Measurements from ENCODE around the gene IL17RC. TPM values are rescaled to one million over a fixed set of nuclear protein-coding genes. Genes with fewer than 3 reads are reported as not detected.

Gene IL17RC
- total RNA-seq, 2 experiments from 2014 or later = 0.40 to 0.46 TPM

- peaks cover 11% of the 10 kb centered on the region for H3K4me1 Mint-ChIP-seq (ENCODE audit: low read depth)
- POLR2A ChIA-PET = no interaction called here
- H3K27ac Mint-ChIP-seq = no peak overlapping the region
- H3K27me3 Mint-ChIP-seq = no peaks in the 10 kb centered on the region
- no peak overlapping the region for H3K4me3 Mint-ChIP-seq
- intact Hi-C loops (cut with micrococcal nuclease) = loop anchor here (5.0 kb wide), 1 partner anchor 111 kb away; no protein-coding TSS in a partner anchor
- no peaks in the 10 kb centered on the region for H3K36me3 Mint-ChIP-seq
- DNase-seq = no peak
- no peaks in the 10 kb centered on the region for H3K9me3 Mint-ChIP-seq
- CTCF ChIA-PET = no interaction called here
Measured at GRCh38 chr3:9918261-9919038, 1.6 kb downstream of the IL17RC start.

- no peak overlapping the region for H3K4me3 Mint-ChIP-seq
- H3K27me3 Mint-ChIP-seq = no peaks in the 10 kb centered on the region
- no peak for DNase-seq
- no peaks in the 10 kb centered on the region for H3K9me3 Mint-ChIP-seq
- no peak overlapping the region for H3K27ac Mint-ChIP-seq
- peaks cover 9% of the 10 kb centered on the region for H3K4me1 Mint-ChIP-seq (ENCODE audit: low read depth)
- no peaks in the 10 kb centered on the region for H3K36me3 Mint-ChIP-seq
- ChIA-PET CTCF (no interaction called here), POLR2A (no interaction called here)
- intact Hi-C loops (cut with micrococcal nuclease) = no loop called here
Measured at GRCh38 chr3:9928158-9928557, 11.3 kb downstream of the IL17RC start.

GRCh38 chr3:9930804-9931418, 14.0 kb downstream of the IL17RC start:
- Mint-ChIP-seq H3K4me1 (ENCODE audit: low read depth) (peaks cover 26% of the 10 kb centered on the region), H3K9me3 (no peaks in the 10 kb centered on the region), H3K36me3 (no peaks in the 10 kb centered on the region), H3K27me3 (no peaks in the 10 kb centered on the region), H3K27ac (no peak overlapping the region), H3K4me3 (no peak overlapping the region)
- CTCF ChIA-PET = interaction anchor here (0.7 to 6.3 kb wide), 15 partner anchors 10 to 430 kb away, joined by 3 to 73 read pairs (median 6); partner anchors contain the start of genes ARPC4, IL17RC, IL17RE and PRRT3
- POLR2A ChIA-PET = interaction anchor here (1.2 to 4.9 kb wide), 3 partner anchors 15 to 40 kb away, joined by 4 to 33 read pairs (median 24); partner anchors contain the start of gene JAGN1
- intact Hi-C loops (cut with micrococcal nuclease) = loop anchor here (5.0 kb wide), 4 partner anchors 199 to 534 kb away; partner anchors contain the start of genes BRPF1, SETD5 and TATDN2
- peak; percentile 33 for DNase-seq

- POLR2A ChIA-PET = interaction anchor here (0.5 to 4.9 kb wide), 19 partner anchors 10 to 389 kb away, joined by 3 to 33 read pairs (median 5); partner anchors contain the start of genes ARPC4, FANCD2, IL17RE and JAGN1
- no peaks in the 10 kb centered on the region for H3K27me3 Mint-ChIP-seq
- intact Hi-C loops (cut with micrococcal nuclease) = loop anchor here (1.0 to 5.0 kb wide), 7 partner anchors 16 to 535 kb away; partner anchors contain the start of genes BRPF1, IL17RC, JAGN1 and SETD5
Measured at GRCh38 chr3:9932535-9932842, 15.6 kb downstream of the IL17RC start.

GRCh38 chr3:9932843-9933560, 16.1 kb downstream of the IL17RC start:
- intact Hi-C loops (cut with micrococcal nuclease) = loop anchor here (1.0 to 5.0 kb wide), 13 partner anchors 16 to 536 kb away; partner anchors contain the start of genes BRK1, BRPF1, FANCD2 and IL17RC
- ChIA-PET CTCF (interaction anchor here (0.6 to 6.3 kb wide), 47 partner anchors 10 to 389 kb away, joined by 3 to 73 read pairs (median 4); partner anchors contain the start of genes ARPC4, CIDEC, EMC3 and FANCD2), POLR2A (interaction anchor here (0.7 to 4.9 kb wide), 21 partner anchors 9 to 389 kb away, joined by 3 to 33 read pairs (median 4); partner anchors contain the start of genes ARPC4, BRPF1, FANCD2 and IL17RE)
- Mint-ChIP-seq H3K9me3 (no peaks in the 10 kb centered on the region), H3K36me3 (peaks cover 4% of the 10 kb centered on the region), H3K4me3 (peak overlapping the region; percentile 86), H3K27me3 (no peaks in the 10 kb centered on the region), H3K4me1 (ENCODE audit: low read depth) (peaks cover 28% of the 10 kb centered on the region), H3K27ac (peak overlapping the region; percentile 89)
- peak; percentile 94 for DNase-seq

More at GRCh38 chr3:9932535-9932842, 15.6 kb downstream of the IL17RC start:
- Mint-ChIP-seq H3K4me3 (peak overlapping the region; percentile 86), H3K9me3 (no peaks in the 10 kb centered on the region), H3K27ac (peak overlapping the region; percentile 89), H3K36me3 (peaks cover 4% of the 10 kb centered on the region), H3K4me1 (ENCODE audit: low read depth) (peaks cover 28% of the 10 kb centered on the region)
- DNase-seq = no peak
- CTCF ChIA-PET = interaction anchor here (0.6 to 6.3 kb wide), 39 partner anchors 9 to 388 kb away, joined by 3 to 73 read pairs (median 5); partner anchors contain the start of genes ARPC4, CIDEC, EMC3 and FANCD2

- peak; percentile 97 for DNase-seq
- H3K9me3 Mint-ChIP-seq = no peaks in the 10 kb centered on the region
- H3K36me3 Mint-ChIP-seq = peaks cover 4% of the 10 kb centered on the region
- no peaks in the 10 kb centered on the region for H3K27me3 Mint-ChIP-seq
- CTCF ChIA-PET = interaction anchor here (0.6 to 6.3 kb wide), 31 partner anchors 9 to 388 kb away, joined by 3 to 73 read pairs (median 5); partner anchors contain the start of genes ARPC4, CIDEC, EMC3 and FANCD2
- H3K4me3 Mint-ChIP-seq = peak within 1 kb of the TSS; percentile 86
- intact Hi-C loops (cut with micrococcal nuclease) = loop anchor here (1.0 to 5.0 kb wide), 12 partner anchors 17 to 536 kb away; partner anchors contain the start of genes BRK1, BRPF1, FANCD2 and IL17RC
- peaks cover 28% of the 10 kb centered on the region for H3K4me1 Mint-ChIP-seq (ENCODE audit: low read depth)
- POLR2A ChIA-PET = interaction anchor here (0.7 to 4.9 kb wide), 13 partner anchors 9 to 388 kb away, joined by 3 to 33 read pairs (median 5); partner anchors contain the start of genes BRPF1, JAGN1, RPUSD3 and SEC13
- H3K27ac Mint-ChIP-seq = peak within 1 kb of the TSS; percentile 89
Measured at GRCh38 chr3:9933561-9934234, 16.8 kb downstream of the IL17RC start, which contains the start of gene CRELD1. CRELD1 (plus strand) TSS chr3:9933834; CDS start chr3:9934439, 605 bp downstream.

GRCh38 chr3:9934235-9934621, 17.3 kb downstream of the IL17RC start:
- Mint-ChIP-seq H3K36me3 (peaks cover 4% of the 10 kb centered on the region), H3K27ac (peak overlapping the region; percentile 89), H3K27me3 (no peaks in the 10 kb centered on the region), H3K9me3 (no peaks in the 10 kb centered on the region), H3K4me1 (ENCODE audit: low read depth) (peaks cover 28% of the 10 kb centered on the region), H3K4me3 (peak overlapping the region; percentile 86)
- CTCF ChIA-PET = interaction anchor here (1.0 to 6.3 kb wide), 11 partner anchors 9 to 207 kb away, joined by 3 to 73 read pairs (median 15); partner anchors contain the start of genes ARPC4, IL17RC, JAGN1 and PRRT3
- intact Hi-C loops (cut with micrococcal nuclease) = loop anchor here (5.0 kb wide), 4 partner anchors 202 to 537 kb away; partner anchors contain the start of genes BRPF1, SETD5 and TATDN2
- POLR2A ChIA-PET = interaction anchor here (0.7 to 4.9 kb wide), 6 partner anchors 8 to 90 kb away, joined by 3 to 33 read pairs (median 10); partner anchors contain the start of genes JAGN1 and RPUSD3
- DNase-seq = no peak

- H3K9me3 Mint-ChIP-seq = no peaks in the 10 kb centered on the region
- ChIA-PET CTCF (interaction anchor here (0.8 to 6.3 kb wide), 6 partner anchors 8 to 142 kb away, joined by 3 to 73 read pairs (median 4); partner anchors contain the start of gene ARPC4), POLR2A (interaction anchor here (0.8 to 4.9 kb wide), 3 partner anchors 11 to 45 kb away, joined by 3 to 33 read pairs (median 5); partner anchors contain the start of gene JAGN1)
- peaks cover 28% of the 10 kb centered on the region for H3K4me1 Mint-ChIP-seq (ENCODE audit: low read depth)
- no peaks in the 10 kb centered on the region for H3K27me3 Mint-ChIP-seq
- H3K4me3 Mint-ChIP-seq = peak overlapping the region; percentile 86
- H3K36me3 Mint-ChIP-seq = peaks cover 4% of the 10 kb centered on the region
- intact Hi-C loops (cut with micrococcal nuclease) = loop anchor here (5.0 kb wide), 4 partner anchors 203 to 538 kb away; partner anchors contain the start of genes BRPF1, SETD5 and TATDN2
- H3K27ac Mint-ChIP-seq = no peak overlapping the region
- DNase-seq = no peak
Measured at GRCh38 chr3:9934993-9935392, 18.1 kb downstream of the IL17RC start.

GRCh38 chr3:9935966-9936510, 19.1 kb downstream of the IL17RC start:
- peaks cover 28% of the 10 kb centered on the region for H3K4me1 Mint-ChIP-seq (ENCODE audit: low read depth)
- intact Hi-C loops (cut with micrococcal nuclease) = no loop called here
- ChIA-PET CTCF (interaction anchor here (6.3 kb wide), 1 partner anchor 11 kb away, joined by 73 read pairs; no protein-coding TSS in a partner anchor), POLR2A (interaction anchor here (4.9 kb wide), 1 partner anchor 10 kb away, joined by 33 read pairs; no protein-coding TSS in a partner anchor)
- H3K9me3 Mint-ChIP-seq = no peaks in the 10 kb centered on the region
- no peak overlapping the region for H3K27ac Mint-ChIP-seq
- H3K27me3 Mint-ChIP-seq = no peaks in the 10 kb centered on the region
- H3K4me3 Mint-ChIP-seq = no peak overlapping the region
- no peak for DNase-seq
- H3K36me3 Mint-ChIP-seq = peaks cover 4% of the 10 kb centered on the region

All from activated CD4-positive, alpha-beta memory T cell treated with anti-CD3 and anti-CD28 coated beads for 36 hours (primary cell).